Activated CD4-positive, CD25-positive, alpha-beta regulatory T cell treated with anti-CD3 and anti-CD28 coated beads, Interleukin-2, amount 50 U/mL, for 24 hours (primary cell): ENCODE results near the gene LIPT1.
"Not testable (repeated sequence)": the region's sequence is repeated elsewhere in the genome, so short reads cannot be mapped to it uniquely, and the experiment has no call there.

Source experiments
- ATAC-seq, 2 donors: fragments of 150-1000 bp; cut with Tn5 transposase; one replicate each; pipeline ENCODE4 v1.10.0; 2021; ENCODE audit warnings: mild to moderate bottlenecking in 1 of 2, moderate library complexity in 1 of 2

Gene LIPT1

DNA sequence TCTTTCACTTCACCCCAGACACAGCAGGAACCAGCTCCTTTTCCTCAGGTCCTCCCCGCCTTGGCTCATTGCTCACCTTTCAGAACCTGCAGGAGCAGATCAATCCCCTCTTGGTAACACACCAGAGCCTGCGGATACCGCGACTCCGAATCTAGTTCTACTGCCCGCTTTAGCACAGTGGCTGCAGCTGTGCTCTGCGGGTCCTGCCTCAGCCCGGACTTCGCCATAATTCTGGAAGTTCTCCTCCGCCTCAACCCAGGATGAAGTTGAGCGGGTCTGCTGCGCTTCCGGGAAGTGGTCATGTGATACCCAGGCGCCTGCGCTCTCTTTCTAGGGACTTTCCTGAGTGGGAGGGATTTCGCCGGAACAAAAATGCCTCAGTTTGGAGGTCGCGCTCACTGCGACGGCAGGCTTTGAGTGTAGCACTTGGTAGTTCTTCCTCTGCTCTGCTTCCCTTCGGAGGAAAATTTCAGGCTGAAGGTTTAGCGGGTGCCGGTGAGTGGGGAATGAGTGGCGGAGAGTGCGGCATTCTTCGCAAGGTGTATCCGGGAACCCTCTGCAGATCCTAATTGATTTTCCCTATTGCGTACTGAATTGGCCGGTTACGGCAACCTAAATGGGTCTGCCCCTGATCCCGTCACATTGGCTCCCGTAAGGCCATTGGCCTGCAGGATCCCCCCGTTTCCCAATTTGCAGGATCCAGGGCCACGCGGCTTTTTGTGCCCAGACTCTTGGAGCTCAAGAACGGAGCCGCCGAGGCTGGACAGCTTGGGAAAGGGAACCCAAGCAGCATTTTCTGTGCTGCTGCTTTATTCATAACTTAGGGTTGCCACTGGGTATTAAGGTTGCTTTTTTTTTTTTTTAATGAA is 26.2 kb downstream of the LIPT1 start, which contains the start of the genes MITD1 and MRPL30:
MITD1 (minus strand) TSS at position 304 of the 869 bp plus-strand sequence; CDS start at position 227, 77 bp downstream.
MRPL30 (plus strand) TSS at position 430 of the 869 bp plus-strand sequence. CDS start 5,020 bp downstream, outside the sequence.
- ATAC-seq, result peak; percentile 93 to 94

DNA sequence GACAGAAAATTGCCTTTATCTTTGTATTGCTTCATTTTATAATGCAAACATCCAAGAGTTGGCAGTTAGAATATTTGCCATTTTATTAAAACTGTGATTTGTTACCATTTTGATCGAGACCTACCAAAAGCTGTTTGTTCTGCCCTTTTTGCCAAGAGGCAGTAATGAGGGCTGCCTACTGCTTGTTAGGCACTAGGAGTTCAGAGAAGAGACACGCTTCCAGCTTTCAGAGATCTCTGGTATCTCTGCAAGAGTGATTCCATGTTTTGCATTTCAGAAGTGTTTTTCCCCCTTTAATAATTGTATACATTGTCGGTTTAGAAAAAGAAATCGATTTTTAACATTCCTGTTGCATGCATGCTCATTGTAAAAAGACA is 26.8 kb downstream of the LIPT1 start:
- ATAC-seq, result no peak

DNA sequence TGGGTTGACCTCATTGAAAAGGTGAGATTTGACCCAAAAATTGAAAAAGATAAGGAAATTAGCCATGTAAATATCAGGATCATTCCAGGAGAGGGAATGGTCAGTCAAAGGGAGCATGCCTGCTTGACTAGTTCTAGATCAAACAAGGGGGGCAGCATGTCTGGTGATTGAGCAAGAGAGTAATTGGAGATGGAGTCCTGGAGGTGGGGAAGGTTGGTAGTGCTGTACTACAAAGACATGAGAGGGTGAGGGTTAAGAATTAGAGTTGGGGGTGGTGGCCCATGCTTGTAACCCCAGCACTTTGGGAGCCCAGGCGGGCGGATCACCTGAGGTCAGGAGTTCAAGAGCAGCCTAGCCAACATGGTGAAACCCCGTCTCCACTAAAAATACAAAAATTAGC is 28.3 kb downstream of the LIPT1 start:
- no peak for ATAC-seq

DNA sequence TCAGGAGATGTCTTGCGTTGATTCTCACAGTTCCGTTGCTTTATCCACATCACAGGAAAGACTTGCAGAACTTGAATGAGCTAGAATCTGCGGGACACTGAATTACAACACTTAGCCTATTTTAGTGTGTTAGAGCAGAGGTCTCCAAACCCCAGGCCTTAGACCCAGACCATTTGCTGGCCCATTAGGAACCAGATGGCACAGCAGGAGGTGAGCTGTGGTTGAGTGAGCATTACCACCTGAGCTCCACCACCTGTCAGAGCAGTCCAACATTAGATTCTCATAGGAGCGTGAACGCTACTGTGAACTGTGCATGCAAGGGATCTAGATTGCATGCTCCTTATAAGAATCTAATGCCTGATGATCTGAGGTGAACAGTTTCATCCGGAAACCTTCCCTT is 30.0 kb downstream of the LIPT1 start:
- ATAC-seq, result no peak

DNA sequence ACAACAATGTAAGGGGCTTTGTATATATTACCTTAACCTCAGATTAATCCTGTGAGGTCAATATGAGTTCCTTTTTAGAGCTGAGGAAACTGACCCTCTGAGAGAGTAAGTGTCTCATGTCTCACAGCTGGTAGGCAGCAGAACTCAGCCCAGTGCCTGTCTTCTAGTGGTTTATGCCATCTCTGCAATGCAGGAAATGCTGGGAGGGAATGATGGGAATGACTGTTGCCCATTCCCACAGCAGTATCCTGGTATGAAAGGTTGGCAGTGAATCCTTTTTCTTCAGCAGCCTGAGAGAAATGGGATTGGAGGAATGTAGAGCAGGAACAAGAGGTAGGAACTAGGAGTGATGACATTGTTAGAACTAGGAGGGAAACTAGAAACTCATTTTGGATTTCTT is 32.2 kb downstream of the LIPT1 start:
- no peak for ATAC-seq

DNA sequence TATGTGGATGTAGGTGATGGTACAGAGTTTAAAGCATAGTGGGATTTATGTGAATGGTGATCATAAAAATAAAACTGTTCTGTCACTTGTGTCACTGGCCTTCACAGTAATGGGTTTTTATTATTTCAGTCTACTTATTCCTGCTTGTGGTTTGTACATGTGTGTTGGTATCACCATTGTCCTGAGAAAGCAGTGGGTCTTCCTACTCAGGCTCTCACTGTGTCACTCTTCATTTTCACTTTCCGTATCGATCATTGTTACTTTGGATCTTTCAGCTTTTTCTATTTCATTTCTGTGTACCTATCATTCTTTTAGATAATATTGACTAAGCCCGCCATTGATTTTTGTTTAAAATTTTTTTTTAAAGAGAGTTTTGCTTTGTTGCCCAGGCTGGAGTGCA is 33.6 kb downstream of the LIPT1 start:
- no peak for ATAC-seq

DNA sequence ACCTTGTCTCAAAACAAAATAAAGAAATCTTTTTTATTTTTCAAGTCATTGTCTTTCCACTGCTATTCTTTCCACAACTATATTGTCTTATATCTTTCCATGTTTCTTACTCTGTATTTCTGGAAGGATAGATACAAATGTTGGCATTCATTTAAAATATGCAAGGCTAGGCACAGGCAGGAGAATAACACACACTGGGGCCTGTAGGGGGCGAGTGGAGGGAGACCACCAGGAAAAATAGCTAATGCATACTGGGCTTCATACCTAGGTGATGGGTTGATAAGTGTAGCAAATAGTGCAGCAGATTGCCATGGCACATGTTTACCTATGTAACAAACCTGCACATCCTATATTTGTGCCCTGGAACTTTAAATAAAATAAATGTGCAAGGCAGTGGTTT is 35.8 kb downstream of the LIPT1 start:
- no peak for ATAC-seq

DNA sequence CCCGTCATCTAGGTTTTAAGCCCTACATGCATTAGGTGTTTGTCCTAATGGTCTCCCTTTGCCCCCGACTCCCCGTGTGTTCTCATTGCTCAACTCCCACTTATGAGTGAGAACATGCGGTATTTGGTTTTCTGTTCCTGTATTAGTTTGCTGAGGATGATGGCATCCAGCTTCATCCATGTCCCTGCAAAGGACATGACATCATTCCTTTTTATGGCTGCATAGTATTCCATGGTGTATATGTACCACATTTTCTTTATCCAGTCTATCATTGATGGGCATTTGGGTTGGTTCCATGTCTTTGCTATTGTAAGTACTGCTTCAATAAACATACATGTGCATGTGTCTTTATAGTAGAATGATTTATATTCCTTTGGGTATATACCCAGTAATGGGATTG is 37.6 kb downstream of the LIPT1 start:
- not testable (repeated sequence) for ATAC-seq

DNA sequence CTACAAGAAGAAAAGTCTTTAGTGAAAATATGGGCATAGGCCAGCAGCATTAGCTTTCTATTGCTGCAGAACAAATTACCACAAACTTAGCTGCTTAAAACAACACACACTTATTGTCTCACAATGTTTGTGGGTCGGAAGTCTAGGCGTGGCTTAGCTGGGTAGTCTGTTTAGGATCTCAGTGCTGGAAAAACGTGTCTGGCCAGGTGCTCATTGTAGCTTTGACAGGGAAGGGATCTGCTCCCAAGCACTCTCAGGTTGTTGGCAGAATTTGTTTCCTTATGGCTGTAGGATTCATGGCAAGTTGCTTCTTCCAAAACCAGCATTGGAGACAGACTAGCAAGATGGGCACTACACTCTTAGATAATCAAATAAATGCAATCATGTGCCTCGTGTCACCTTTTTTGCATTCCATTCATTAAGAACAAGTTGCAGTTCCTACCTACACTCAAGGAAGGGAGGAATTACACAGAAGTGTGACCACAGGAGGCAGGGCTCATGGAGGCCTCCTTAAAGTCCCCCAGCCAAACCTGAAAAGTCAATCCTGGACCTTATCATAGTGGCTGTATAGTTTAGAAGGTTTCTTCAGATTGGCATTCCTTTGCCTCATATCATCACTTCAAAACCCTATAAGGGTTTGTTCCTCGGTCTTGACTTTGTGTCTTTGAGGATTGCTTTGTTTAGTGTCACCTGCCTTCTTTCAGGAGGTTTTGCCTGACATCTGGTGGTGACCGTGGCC is 43.5 kb downstream of the LIPT1 start:
- ATAC-seq, result no peak

DNA sequence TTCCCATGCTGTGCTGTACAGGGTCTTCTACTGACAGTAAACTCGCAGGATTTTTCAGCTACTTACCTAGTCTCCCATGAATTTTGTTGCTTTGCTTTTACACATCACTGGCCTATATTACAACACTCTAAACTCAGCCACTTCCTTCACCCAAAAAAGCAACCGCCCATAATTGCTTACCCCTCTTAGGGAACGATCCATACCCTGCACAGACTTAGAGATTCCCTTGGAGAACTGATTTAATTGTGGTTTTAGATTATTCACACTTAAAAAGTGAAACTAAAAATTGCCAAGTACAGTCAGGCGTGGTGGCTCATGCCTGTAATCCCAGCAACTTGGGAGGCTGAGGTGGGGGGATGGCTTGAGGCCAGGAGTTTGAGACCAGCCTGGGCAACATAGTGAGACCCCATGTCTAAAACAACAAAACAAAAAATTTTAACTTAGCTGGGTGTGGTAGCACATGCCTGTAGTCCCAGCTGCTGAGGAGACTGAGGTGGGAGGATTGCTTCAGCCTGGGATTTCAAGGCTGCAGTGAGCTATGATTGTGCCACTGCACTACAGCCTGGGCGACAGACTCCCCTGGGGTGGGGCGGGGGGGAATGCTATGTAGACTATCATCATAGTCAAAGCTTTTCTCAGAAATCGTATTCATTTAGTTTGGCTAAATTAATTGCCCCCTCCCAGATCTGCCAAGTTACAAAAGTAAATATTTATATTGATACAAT is 45.5 kb downstream of the LIPT1 start:
- no peak for ATAC-seq

DNA sequence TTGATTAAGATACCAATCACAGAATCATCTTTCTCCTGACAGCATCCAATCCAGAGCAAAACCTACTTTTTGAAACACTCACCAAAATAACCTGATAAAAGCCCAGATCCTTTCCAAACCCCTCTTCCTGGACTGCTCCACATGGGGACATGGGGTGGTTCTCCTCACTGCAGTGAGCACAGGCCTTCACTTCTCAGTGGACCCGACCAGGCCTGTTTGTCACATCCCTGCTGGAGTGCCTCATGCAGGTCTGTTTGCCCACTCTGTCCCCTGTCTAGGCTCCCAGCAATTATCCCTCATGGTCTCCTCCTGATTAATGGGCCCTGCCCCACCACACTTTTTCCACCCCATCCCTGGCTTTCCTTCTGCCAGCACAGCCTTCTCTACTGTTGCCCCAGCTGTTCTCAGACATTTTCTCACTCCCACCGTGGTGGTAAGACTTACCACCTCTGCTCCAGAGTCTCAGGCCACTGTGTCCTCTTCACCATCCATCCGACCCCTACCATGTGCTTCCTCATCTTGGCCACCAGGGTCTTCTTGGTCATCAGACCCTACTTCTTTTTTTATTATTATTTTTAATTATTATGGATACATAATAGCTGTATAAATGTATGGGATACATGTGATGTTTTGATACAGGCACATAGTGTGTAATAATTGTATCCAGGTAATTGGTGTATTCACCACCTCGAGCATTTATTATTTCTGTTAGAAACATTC is 47.4 kb downstream of the LIPT1 start:
- no peak for ATAC-seq

DNA sequence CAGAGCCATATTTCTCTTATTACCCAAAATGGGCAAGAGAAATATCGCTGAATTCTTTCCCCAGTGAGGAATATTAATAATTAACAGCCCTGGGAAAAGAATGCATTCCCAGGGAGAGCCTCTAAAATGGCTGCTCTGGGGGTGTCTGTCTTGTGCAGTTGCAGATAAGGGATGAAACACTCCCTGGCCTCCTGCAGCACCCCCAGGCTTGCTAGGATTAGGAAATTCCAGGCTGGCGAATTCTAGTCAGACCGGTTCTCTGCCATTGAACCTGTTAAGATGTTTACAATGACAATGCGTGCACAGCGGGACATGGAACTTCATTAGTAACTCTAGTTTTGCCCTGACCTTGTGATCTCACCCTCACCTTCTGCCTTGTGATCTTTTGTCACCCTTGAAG is 50.7 kb downstream of the LIPT1 start:
- ATAC-seq, result no peak
